Measurements from ENCODE around the gene UBAC1.

DNA sequence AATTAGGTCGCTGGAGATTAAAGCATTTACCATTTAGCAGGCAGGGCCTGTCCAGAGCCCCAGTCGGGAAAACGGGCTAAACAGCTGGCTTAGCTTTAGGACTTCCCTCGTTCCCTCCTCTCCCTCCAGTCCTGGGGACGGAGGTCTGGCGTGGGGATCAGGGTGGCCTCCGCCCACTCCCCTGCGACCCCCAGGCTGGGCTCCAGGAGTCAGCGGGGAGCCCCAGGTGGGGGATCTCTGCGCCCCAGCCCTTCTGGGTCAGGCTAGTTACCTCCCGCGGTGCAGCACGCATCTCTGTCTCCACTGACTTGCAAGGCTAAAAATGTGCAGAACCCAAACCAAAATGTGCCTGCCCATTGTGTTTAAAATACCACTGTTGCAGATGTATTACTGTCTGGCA is 37.7 kb downstream of the UBAC1 start:
- TF ChIP-seq, protein P1, sequence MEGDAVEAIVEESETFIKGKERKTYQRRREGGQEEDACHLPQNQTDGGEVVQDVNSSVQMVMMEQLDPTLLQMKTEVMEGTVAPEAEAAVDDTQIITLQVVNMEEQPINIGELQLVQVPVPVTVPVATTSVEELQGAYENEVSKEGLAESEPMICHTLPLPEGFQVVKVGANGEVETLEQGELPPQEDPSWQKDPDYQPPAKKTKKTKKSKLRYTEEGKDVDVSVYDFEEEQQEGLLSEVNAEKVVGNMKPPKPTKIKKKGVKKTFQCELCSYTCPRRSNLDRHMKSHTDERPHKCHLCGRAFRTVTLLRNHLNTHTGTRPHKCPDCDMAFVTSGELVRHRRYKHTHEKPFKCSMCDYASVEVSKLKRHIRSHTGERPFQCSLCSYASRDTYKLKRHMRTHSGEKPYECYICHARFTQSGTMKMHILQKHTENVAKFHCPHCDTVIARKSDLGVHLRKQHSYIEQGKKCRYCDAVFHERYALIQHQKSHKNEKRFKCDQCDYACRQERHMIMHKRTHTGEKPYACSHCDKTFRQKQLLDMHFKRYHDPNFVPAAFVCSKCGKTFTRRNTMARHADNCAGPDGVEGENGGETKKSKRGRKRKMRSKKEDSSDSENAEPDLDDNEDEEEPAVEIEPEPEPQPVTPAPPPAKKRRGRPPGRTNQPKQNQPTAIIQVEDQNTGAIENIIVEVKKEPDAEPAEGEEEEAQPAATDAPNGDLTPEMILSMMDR (IDR thresholded peaks at IDR 0.05; ENCODE audit: poor library complexity) = no peak
- no peak for TF ChIP-seq EZH2phosphoT487 (IDR thresholded peaks at IDR 0.05; ENCODE audit: low read depth, severe bottlenecking, unreplicated experiment)

Measured in hepatocyte (in vitro differentiated cells).